Measurements from ENCODE around the gene ZNF280C.

- TF ChIP-seq POLR2AphosphoS5 (IDR thresholded peaks at IDR 0.05; ENCODE audit: low read depth, low read length) = no peak
- no peak for TF ChIP-seq REST (IDR thresholded peaks at IDR 0.05; ENCODE audit: insufficient read depth in 1 of 2, low read depth in 2 of 2, low read length in 1 of 2)
- no peak for TF ChIP-seq CTCF (IDR thresholded peaks at IDR 0.05)
- no peak for TF ChIP-seq TCF7L2 (IDR thresholded peaks at IDR 0.05; ENCODE audit: low read depth, low read length)
- no peak for TF ChIP-seq SIN3A (IDR thresholded peaks at IDR 0.05; ENCODE audit: borderline replicate concordance, insufficient read depth, low read depth, low read length)
Measured at GRCh38 chrX:130166503-130166777, 102.3 kb downstream of the ZNF280C start.

Measured in Panc1 (cell line).